GM19397 (cell line): ENCODE results near the gene ANKRD65.
"Not testable (repeated sequence)": the region's sequence is repeated elsewhere in the genome, so short reads cannot be mapped to it uniquely, and the experiment has no call there.

ENCODE experiments used
- ATAC-seq: cut with Tn5 transposase; IDR thresholded peaks from one replicate; pipeline ENCODE4 v1.9.1; 2021; ENCODE audit warnings: mild to moderate bottlenecking, moderate library complexity; ENCODE audit not compliant: unreplicated experiment

Gene ANKRD65

GRCh38 chr1:1418464-1419362, 2.4 kb downstream of the ANKRD65 start:
- no peak for ATAC-seq

- ATAC-seq: not testable (repeated sequence)
These were observed 3.1 kb downstream of the ANKRD65 start for GRCh38 chr1:1417825-1418463.

- not testable (repeated sequence) for ATAC-seq
These were observed 3.7 kb downstream of the ANKRD65 start for GRCh38 chr1:1417396-1417795.

GRCh38 chr1:1415751-1416150, 5.3 kb downstream of the ANKRD65 start:
- no peak for ATAC-seq

- ATAC-seq: not testable (repeated sequence)
These were observed 8.7 kb downstream of the ANKRD65 start for GRCh38 chr1:1412311-1412902.

- ATAC-seq: no peak
These were observed 9.4 kb downstream of the ANKRD65 start for GRCh38 chr1:1411626-1412025.

GRCh38 chr1:1410238-1410637, 10.8 kb downstream of the ANKRD65 start:
- ATAC-seq: not testable (repeated sequence)

GRCh38 chr1:1407636-1408318, 13.3 kb downstream of the ANKRD65 start:
- ATAC-seq: peak; percentile 19

- peak; percentile 89 for ATAC-seq
These were observed 14.0 kb downstream of the ANKRD65 start, which contains the start of gene MRPL20 for GRCh38 chr1:1406821-1407635. MRPL20 (minus strand) TSS chr1:1407293; CDS start chr1:1407217, 76 bp downstream.

GRCh38 chr1:1406101-1406820, 14.8 kb downstream of the ANKRD65 start:
- no peak for ATAC-seq

GRCh38 chr1:1403653-1404052, 17.4 kb downstream of the ANKRD65 start:
- no peak for ATAC-seq

GRCh38 chr1:1402901-1403392, 18.1 kb downstream of the ANKRD65 start:
- ATAC-seq: not testable (repeated sequence)

GRCh38 chr1:1402072-1402900, 18.8 kb downstream of the ANKRD65 start:
- ATAC-seq: no peak

GRCh38 chr1:1401457-1402010, 19.5 kb downstream of the ANKRD65 start:
- no peak for ATAC-seq

GRCh38 chr1:1400576-1401456, 20.3 kb downstream of the ANKRD65 start:
- ATAC-seq: no peak

GRCh38 chr1:1399872-1400575, 21.1 kb downstream of the ANKRD65 start:
- ATAC-seq: no peak
